Neural crest cell (in vitro differentiated cells): ENCODE measurements around the gene SLC27A1. TPM values are rescaled to one million over a fixed set of nuclear protein-coding genes. Genes with fewer than 3 reads are reported as not detected.

Experiments
- DNase-seq: peaks from one replicate; pipeline ENCODE4 v3.0.0; 2021; ENCODE audit warnings: low read depth, mixed read lengths, low spot score
- H3K27ac Mint-ChIP-seq: one replicate; pipeline ENCODE4 v1.8.0; 2021; ENCODE audit warnings: mild to moderate bottlenecking, mixed read lengths; ENCODE audit not compliant: unreplicated experiment
- H3K27me3 Mint-ChIP-seq: 2 replicates; pipeline ENCODE4 v1.8.0; 2021; ENCODE audit warnings: low read depth, mild to moderate bottlenecking, mixed read lengths
- H3K36me3 Mint-ChIP-seq: 2 replicates; pipeline ENCODE4 v1.8.0; 2021; ENCODE audit warnings: low read depth, mild to moderate bottlenecking, mixed read lengths
- H3K4me1 Mint-ChIP-seq: 2 replicates; pipeline ENCODE4 v1.8.0; 2021; ENCODE audit warnings: mixed read lengths
- H3K4me3 Mint-ChIP-seq: one replicate; pipeline ENCODE4 v1.8.0; 2021; ENCODE audit warnings: mild to moderate bottlenecking, mixed read lengths
- H3K9me3 Mint-ChIP-seq: 2 replicates; pipeline ENCODE4 v1.8.0; 2021; ENCODE audit warnings: mixed read lengths
- CTCF ChIP-seq: fragments of 200-600 bp; sonication (generic); conservative IDR thresholded peaks from 2 replicates; pipeline ENCODE4 v1.5.0; 2021; ENCODE audit warnings: antibody characterized with exemption, mild to moderate bottlenecking
- total RNA-seq: library from RNA; stranded (reverse); gene quantifications from 2 replicates; pipeline ENCODE4 v1.2.1, GENCODE V29; 2021

SLC27A1 gene
- total RNA-seq, 1 donor from 2014 or later = 17.4 TPM

DNA sequence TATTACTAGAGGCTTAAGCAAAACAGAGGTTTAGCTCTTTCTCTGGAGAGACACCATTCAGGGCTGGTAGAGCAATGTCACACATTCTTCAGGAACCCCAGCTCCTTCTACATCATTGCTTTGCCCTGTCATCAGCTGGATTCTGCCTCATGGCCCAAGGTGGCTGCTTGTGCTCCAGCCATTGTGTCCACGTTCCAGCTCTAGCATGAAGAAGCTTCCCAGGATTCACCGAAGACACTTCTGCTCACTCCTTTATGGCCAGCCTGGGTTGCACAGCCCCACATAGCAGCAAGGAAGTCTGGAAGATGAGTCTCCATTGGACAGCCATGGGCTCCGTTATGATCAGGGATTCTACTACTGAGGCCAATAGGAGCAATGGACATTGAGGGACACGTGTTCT is 54.3 kb downstream of the SLC27A1 start:
- Mint-ChIP-seq H3K27ac (no peak overlapping the region), H3K36me3 (no peaks in the 10 kb centered on the region), H3K4me3 (no peak overlapping the region), H3K4me1 (no peaks in the 10 kb centered on the region), H3K9me3 (peaks cover 3% of the 10 kb centered on the region), H3K27me3 (no peaks in the 10 kb centered on the region)
- no peak for TF ChIP-seq CTCF
- no peak for DNase-seq

DNA sequence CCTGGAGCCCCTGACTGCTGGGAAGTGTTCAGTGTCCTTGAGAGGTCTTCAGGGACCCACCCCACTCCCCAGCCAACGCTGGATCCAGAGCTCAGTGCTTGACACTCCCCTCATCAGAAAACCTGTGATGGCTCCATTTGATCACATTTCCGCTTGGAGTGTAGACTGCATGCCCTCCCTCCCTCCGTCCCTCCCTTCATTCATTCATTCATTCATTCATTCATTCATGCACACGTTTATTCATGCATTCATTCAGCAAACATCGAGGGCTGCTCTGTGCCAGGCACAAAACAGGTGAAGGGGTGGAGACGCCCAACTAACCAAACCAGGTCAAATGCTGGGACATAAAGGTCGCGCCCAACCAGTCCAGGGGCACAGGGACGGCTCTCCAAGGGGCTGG is 54.8 kb downstream of the SLC27A1 start:
- no peak overlapping the region for H3K4me3 Mint-ChIP-seq
- DNase-seq = no peak

GRCh38 chr19:17526922-17527321 is 56.6 kb downstream of the SLC27A1 start:
- no peaks in the 10 kb centered on the region for H3K27me3 Mint-ChIP-seq
- no peak overlapping the region for H3K4me3 Mint-ChIP-seq
- TF ChIP-seq CTCF = no peak
- no peak overlapping the region for H3K27ac Mint-ChIP-seq
- peaks cover 3% of the 10 kb centered on the region for H3K9me3 Mint-ChIP-seq
- no peaks in the 10 kb centered on the region for H3K4me1 Mint-ChIP-seq
- DNase-seq = no peak
- no peaks in the 10 kb centered on the region for H3K36me3 Mint-ChIP-seq

More for the DNA sequence above, 54.8 kb downstream of the SLC27A1 start:
- Mint-ChIP-seq H3K27ac (no peak overlapping the region), H3K36me3 (no peaks in the 10 kb centered on the region), H3K27me3 (no peaks in the 10 kb centered on the region), H3K9me3 (peaks cover 3% of the 10 kb centered on the region), H3K4me1 (no peaks in the 10 kb centered on the region)
- TF ChIP-seq CTCF = no peak

DNA sequence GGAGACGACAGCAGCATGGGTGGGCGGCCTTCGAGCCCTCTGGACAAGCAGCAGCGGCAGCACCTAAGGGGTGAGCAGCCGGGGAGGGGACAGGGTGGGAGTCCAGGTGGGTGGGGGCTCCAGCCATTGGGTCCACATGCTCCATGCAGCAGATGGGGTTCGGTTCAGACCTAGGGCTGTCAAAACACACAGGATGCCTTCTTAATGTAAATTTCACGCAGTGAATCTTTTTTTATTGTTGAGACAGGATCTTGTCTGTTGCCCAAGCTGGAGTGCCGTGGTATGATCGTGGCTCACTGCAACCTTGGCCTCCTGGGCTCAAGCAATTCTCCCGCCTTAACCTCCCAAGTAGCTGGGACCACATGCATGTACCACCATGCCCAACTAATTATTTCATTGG is 57.0 kb downstream of the SLC27A1 start:
- H3K27me3 Mint-ChIP-seq = no peaks in the 10 kb centered on the region
- DNase-seq = no peak
- H3K9me3 Mint-ChIP-seq = peaks cover 3% of the 10 kb centered on the region
- no peak overlapping the region for H3K27ac Mint-ChIP-seq
- no peaks in the 10 kb centered on the region for H3K4me1 Mint-ChIP-seq
- TF ChIP-seq CTCF = no peak
- H3K4me3 Mint-ChIP-seq = no peak overlapping the region
- H3K36me3 Mint-ChIP-seq = no peaks in the 10 kb centered on the region

- no peaks in the 10 kb centered on the region for H3K27me3 Mint-ChIP-seq
- H3K36me3 Mint-ChIP-seq = no peaks in the 10 kb centered on the region
- peaks cover 3% of the 10 kb centered on the region for H3K9me3 Mint-ChIP-seq
- no peaks in the 10 kb centered on the region for H3K4me1 Mint-ChIP-seq
- no peak overlapping the region for H3K27ac Mint-ChIP-seq
- no peak for DNase-seq
- no peak for TF ChIP-seq CTCF
- H3K4me3 Mint-ChIP-seq = no peak overlapping the region
These were observed 58.3 kb downstream of the SLC27A1 start for GRCh38 chr19:17528610-17529009.
